NT2/D1 (cell line): ENCODE results near the gene TMEM86B.

Experiments
- SUZ12 ChIP-seq: IDR thresholded peaks from 2 replicates; pipeline ENCODE4 v1.6.1; 2011; ENCODE audit not compliant: insufficient read length, insufficient read depth; ENCODE audit errors: extremely low read depth
- YY1 ChIP-seq: IDR thresholded peaks from 2 replicates; pipeline ENCODE4 v1.6.1; 2011; ENCODE audit not compliant: insufficient read length, insufficient read depth

GRCh38 chr19:55213547-55213946 is 15.0 kb downstream of the TMEM86B start:
- TF ChIP-seq SUZ12 (no peak), YY1 (no peak)
